Esophagus squamous epithelium (tissue), 5 donors: Measurements from ENCODE around the gene DYNC1LI2. TPM values are rescaled to one million over a fixed set of nuclear protein-coding genes. Genes with fewer than 3 reads are reported as not detected.

Experiments
- DNase-seq: peaks from one replicate; lab custom pipeline; 2025; lab: John Stamatoyannopoulos, UW
- H3K27ac ChIP-seq, 4 donors: fragments of 200-600 bp; sonication (generic); one replicate each; pipeline ENCODE4 v1.5.1; 2016 to 2019; ENCODE audit warnings: mild to moderate bottlenecking in 1 of 4
- H3K27me3 ChIP-seq, 4 donors: fragments of 200-600 bp; sonication (generic); 1 replicate in 3 of 4; 2 replicates in 1 of 4; pipeline versions ENCODE4 v1.5.1 to v1.6.0; 2017 to 2021; ENCODE audit warnings: antibody characterized with exemption in 1 of 4
- H3K36me3 ChIP-seq, 3 donors: fragments of 200-600 bp; sonication (generic); one replicate each; pipeline ENCODE4 v1.5.1; 2016 to 2019
- H3K4me1 ChIP-seq, 3 donors: fragments of 200-600 bp; sonication (generic); one replicate each; pipeline ENCODE4 v1.5.1; 2017 to 2019
- H3K4me3 ChIP-seq, 4 donors: fragments of 200-600 bp; sonication (generic); 1 replicate in 3 of 4; 2 replicates in 1 of 4; pipeline ENCODE4 v1.5.1; 2016 to 2019; ENCODE audit warnings: mild to moderate bottlenecking in 2 of 4, moderate library complexity in 1 of 4
- H3K9me3 ChIP-seq, 3 donors: fragments of 200-600 bp; sonication (generic); one replicate each; pipeline ENCODE4 v1.5.1; 2016 to 2019
- POLR2A ChIP-seq, 4 donors: fragments of 450-650 bp; IDR thresholded peaks; one replicate each; pipeline ENCODE4 v1.6.1; 2017; ENCODE audit warnings: antibody characterized with exemption in 4 of 4, mild to moderate bottlenecking in 4 of 4, moderate library complexity in 3 of 4
- WGBS, 2 donors: methylation state at CpG; one replicate each; pipeline ENCODE4 v1.1.5; 2018; 5-methylcytosine and 5-hydroxymethylcytosine counted together
- intact Hi-C: fragments of 100-400 bp; cut with DNase I; formaldehyde crosslinking; loops from one replicate; pipeline ENCODE4 v1.15.0; 2022
- total RNA-seq, 4 donors: library from RNA; depleted of rRNA; stranded (reverse); fragments of >200 nt; gene quantifications; one replicate each; pipeline ENCODE4 v1.1.0, GENCODE V29; 2016
- TF ChIP-seq, protein P1 (sequence below), 6 experiments: fragments of 450-650 bp in 4 of 6; fragments of 200-600 bp in 2 of 6; sonication (generic) in 2 of 6; IDR thresholded peaks; one replicate each; pipeline ENCODE4 v1.5.1; 2016 to 2019; ENCODE audit warnings: antibody characterized with exemption in 6 of 6, mild to moderate bottlenecking in 4 of 6, moderate library complexity in 4 of 6
- donor health status: DM: yes; HTN: yes; CAD: no.

The DYNC1LI2 gene
- total RNA-seq, 4 donors from 2014 or later = 66.4 to 140 (median 86.2) TPM

GRCh38 chr16:66681676-66682075 lies 69.7 kb downstream of the DYNC1LI2 start:
- no peaks in the 10 kb centered on the region for H3K9me3 ChIP-seq
- intact Hi-C loops = no loop called here
- H3K36me3 ChIP-seq = no peaks in the 10 kb centered on the region
- H3K27me3 ChIP-seq = no peaks in the 10 kb centered on the region
- H3K4me3 ChIP-seq = no peak overlapping the region
- DNase-seq = no peak
- no peak overlapping the region for H3K27ac ChIP-seq
- no peak for TF ChIP-seq POLR2A (IDR thresholded peaks at IDR 0.05)
- TF ChIP-seq, protein P1, sequence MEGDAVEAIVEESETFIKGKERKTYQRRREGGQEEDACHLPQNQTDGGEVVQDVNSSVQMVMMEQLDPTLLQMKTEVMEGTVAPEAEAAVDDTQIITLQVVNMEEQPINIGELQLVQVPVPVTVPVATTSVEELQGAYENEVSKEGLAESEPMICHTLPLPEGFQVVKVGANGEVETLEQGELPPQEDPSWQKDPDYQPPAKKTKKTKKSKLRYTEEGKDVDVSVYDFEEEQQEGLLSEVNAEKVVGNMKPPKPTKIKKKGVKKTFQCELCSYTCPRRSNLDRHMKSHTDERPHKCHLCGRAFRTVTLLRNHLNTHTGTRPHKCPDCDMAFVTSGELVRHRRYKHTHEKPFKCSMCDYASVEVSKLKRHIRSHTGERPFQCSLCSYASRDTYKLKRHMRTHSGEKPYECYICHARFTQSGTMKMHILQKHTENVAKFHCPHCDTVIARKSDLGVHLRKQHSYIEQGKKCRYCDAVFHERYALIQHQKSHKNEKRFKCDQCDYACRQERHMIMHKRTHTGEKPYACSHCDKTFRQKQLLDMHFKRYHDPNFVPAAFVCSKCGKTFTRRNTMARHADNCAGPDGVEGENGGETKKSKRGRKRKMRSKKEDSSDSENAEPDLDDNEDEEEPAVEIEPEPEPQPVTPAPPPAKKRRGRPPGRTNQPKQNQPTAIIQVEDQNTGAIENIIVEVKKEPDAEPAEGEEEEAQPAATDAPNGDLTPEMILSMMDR (IDR thresholded peaks at IDR 0.05) = no peak
- no peaks in the 10 kb centered on the region for H3K4me1 ChIP-seq
- WGBS, 2 donors = 68 to 91% methylated on average over 4 of the region's 4 CpGs

- no peaks in the 10 kb centered on the region for H3K9me3 ChIP-seq
- TF ChIP-seq POLR2A (IDR thresholded peaks at IDR 0.05) = no peak
- TF ChIP-seq, protein P1 (IDR thresholded peaks at IDR 0.05) = no peak
- no peaks in the 10 kb centered on the region for H3K4me1 ChIP-seq
- no peak for DNase-seq
- no peaks in the 10 kb centered on the region for H3K27me3 ChIP-seq
- H3K27ac ChIP-seq = no peak overlapping the region
- no peaks in the 10 kb centered on the region for H3K36me3 ChIP-seq
- H3K4me3 ChIP-seq = no peak overlapping the region
- WGBS, 2 donors = 75 to 87% methylated on average over 2 of the region's 2 CpGs
- intact Hi-C loops = no loop called here
Measured at GRCh38 chr16:66678337-66678736, 73.1 kb downstream of the DYNC1LI2 start.

DNA sequence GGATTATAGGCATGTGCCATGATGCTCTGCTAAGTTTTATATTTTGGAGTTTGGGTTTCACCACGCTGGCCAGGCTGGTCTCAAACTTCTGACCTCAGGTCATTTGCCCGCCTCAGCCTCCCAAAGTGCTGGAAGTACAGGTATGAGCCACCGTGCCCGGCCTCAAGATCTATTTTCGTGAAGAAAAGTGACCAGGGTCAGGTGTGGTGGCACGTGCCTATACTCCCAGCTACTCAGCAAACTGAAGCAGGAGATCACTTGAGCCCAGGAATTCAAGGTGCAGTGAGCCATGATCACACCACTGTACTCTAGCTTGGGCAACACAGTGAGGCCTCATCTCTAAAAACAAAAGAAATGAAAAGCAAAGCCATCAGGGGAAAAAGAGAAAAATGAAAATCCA lies 73.6 kb downstream of the DYNC1LI2 start:
- no peak for DNase-seq
- TF ChIP-seq, protein P1 (IDR thresholded peaks at IDR 0.05) = no peak
- no peak for TF ChIP-seq POLR2A (IDR thresholded peaks at IDR 0.05)
- Histone ChIP-seq H3K4me1 (no peaks in the 10 kb centered on the region), H3K36me3 (no peaks in the 10 kb centered on the region), H3K9me3 (no peaks in the 10 kb centered on the region), H3K27ac (no peak overlapping the region), H3K4me3 (no peak overlapping the region), H3K27me3 (no peaks in the 10 kb centered on the region)
- 90 to 100% methylated on average over 2 to 6 of the region's 6 CpGs for WGBS, 2 donors
- intact Hi-C loops = no loop called here

DNA sequence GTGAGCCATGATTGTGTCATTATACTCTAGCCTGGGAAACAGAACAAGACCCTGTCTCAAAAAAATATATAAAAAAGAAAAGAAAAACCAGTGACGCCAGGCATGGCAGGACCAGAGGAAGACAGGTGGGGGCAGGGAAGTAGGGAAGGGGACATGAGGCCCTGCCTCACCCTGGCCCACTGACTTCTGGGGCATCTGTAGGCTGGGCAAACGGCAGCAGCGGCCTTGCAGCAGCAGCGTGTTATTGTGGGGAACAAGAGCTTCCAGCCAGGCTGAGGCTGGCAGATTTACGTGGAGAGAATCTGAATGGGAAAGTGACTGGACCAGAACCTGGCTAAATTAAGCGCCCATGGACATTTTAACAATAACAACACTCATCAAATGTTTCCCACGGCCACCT lies 74.2 kb downstream of the DYNC1LI2 start:
- intact Hi-C loops = no loop called here
- 89 to 93% methylated on average over 7 of the region's 7 CpGs for WGBS, 2 donors
- Histone ChIP-seq H3K4me3 (no peak overlapping the region), H3K4me1 (no peaks in the 10 kb centered on the region), H3K36me3 (no peaks in the 10 kb centered on the region), H3K9me3 (no peaks in the 10 kb centered on the region), H3K27me3 (no peaks in the 10 kb centered on the region), H3K27ac (no peak overlapping the region)
- TF ChIP-seq, protein P1 (IDR thresholded peaks at IDR 0.05) = no peak
- no peak for DNase-seq

DNA sequence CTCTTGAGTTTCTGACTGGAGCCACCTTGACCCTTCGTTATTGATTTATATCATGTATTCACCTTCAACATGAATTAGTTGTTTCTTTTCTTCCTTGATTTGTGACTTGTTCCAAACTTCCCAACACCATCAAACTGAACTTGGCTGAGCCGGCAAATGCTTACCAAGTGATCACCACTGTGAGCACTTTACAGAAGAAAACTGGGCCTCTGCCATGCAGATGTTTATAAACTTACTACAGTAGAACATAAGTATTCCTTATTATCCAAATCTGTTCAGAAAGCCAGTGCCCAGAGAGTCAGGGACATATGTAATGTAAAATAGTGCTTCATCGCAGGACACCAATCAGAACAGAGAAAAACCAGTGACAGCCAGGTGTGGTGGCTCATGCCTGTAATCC lies 74.8 kb downstream of the DYNC1LI2 start:
- Histone ChIP-seq H3K4me1 (no peaks in the 10 kb centered on the region), H3K4me3 (no peak overlapping the region), H3K9me3 (no peaks in the 10 kb centered on the region), H3K36me3 (no peaks in the 10 kb centered on the region), H3K27me3 (no peaks in the 10 kb centered on the region), H3K27ac (no peak overlapping the region)
- WGBS, 2 donors = 67 to 77% methylated on average over 3 of the region's 3 CpGs
- DNase-seq = no peak
- intact Hi-C loops = no loop called here
- TF ChIP-seq, protein P1 (IDR thresholded peaks at IDR 0.05) = no peak
- no peak for TF ChIP-seq POLR2A (IDR thresholded peaks at IDR 0.05)
